Bronchial epithelial cell (primary cell): ENCODE measurements around the gene ZNF677. TPM values are rescaled to one million over a fixed set of nuclear protein-coding genes. Genes with fewer than 3 reads are reported as not detected.
"Not testable (repeated sequence)": the region's sequence is repeated elsewhere in the genome, so short reads cannot be mapped to it uniquely, and the experiment has no call there.

Experiments
- DNase-seq: peaks from one replicate; pipeline ENCODE4 v3.0.0-alpha.2; 2010; ENCODE audit warnings: low read depth
- FAIRE-seq: peaks from 2 replicates; lab custom pipeline; 2011; peaks lifted over from hg19 to GRCh38; lab: Jason Lieb, UNC
- H3K27me3 ChIP-seq: 2 replicates; pipeline ENCODE4 v1.5.1; 2011; ENCODE audit warnings: low read length; ENCODE audit not compliant: control insufficient read depth, insufficient read depth
- H3K36me3 ChIP-seq: 2 replicates; pipeline ENCODE4 v1.5.1; 2011; ENCODE audit warnings: low read length; ENCODE audit not compliant: control insufficient read depth, insufficient read depth
- H3K4me3 ChIP-seq: 2 replicates; pipeline ENCODE4 v1.5.1; 2011; ENCODE audit warnings: mild to moderate bottlenecking, low read depth, low read length, control low read depth
- total RNA-seq: library from RNA; depleted of rRNA; stranded (reverse); fragments of >200 nt; gene quantifications from 2 replicates; pipeline ENCODE4 v1.2.1, GENCODE V29; 2014
- TF ChIP-seq, protein P1 (sequence below): IDR thresholded peaks from 2 replicates; pipeline ENCODE4 v1.5.1; 2011; ENCODE audit warnings: mild to moderate bottlenecking, moderate library complexity, low read length, control low read depth, inconsistent platforms; ENCODE audit not compliant: insufficient read depth, severe bottlenecking

ZNF677 gene
- total RNA-seq, 1 donor from 2014 or later: 8.4 TPM

DNA sequence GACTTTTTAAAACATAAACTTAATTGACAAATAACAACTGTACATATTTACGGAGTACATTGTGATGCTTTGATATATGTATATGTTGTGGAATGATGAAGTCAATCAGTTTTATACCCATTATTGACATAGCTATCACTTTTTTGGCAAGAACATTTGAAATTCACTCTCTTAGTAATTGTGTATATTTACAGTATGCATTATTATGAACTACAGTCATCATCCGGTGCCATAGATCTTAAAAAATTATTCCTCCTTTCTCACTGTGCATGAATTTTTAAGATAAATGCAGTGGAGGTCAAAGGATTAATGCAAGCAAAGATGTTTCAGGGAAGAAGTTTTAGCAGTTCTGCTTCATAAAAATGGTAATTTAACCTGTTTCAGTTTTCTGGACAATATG, 20.8 kb upstream of the ZNF677 start:
- FAIRE-seq: no peak
- H3K27me3 ChIP-seq: no peaks in the 10 kb centered on the region

DNA sequence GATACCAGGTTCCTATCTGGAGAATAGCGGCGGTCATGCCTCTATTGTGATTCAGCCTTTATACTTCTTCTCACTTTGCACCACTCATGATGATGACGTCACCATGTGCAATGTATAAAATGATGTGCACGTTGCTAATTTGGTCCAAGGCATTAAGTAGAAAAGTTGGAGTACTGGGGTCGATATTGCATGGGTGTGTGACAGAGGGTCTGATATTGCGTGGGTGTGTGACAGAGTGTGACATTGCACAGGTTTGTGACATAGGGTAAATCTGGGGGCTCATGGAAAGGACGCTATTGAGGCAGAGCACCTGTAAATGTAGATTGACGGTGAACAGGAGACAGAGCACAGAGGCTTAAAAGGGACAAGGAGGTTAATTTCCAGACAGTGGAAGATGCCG, 17.4 kb upstream of the ZNF677 start:
- Histone ChIP-seq H3K36me3 (no peaks in the 10 kb centered on the region), H3K27me3 (no peaks in the 10 kb centered on the region)
- peak; percentile 64 for FAIRE-seq

More for the DNA sequence above, 20.8 kb upstream of the ZNF677 start:
- Histone ChIP-seq H3K36me3 (no peaks in the 10 kb centered on the region), H3K4me3 (no peak overlapping the region)
- TF ChIP-seq, protein P1, sequence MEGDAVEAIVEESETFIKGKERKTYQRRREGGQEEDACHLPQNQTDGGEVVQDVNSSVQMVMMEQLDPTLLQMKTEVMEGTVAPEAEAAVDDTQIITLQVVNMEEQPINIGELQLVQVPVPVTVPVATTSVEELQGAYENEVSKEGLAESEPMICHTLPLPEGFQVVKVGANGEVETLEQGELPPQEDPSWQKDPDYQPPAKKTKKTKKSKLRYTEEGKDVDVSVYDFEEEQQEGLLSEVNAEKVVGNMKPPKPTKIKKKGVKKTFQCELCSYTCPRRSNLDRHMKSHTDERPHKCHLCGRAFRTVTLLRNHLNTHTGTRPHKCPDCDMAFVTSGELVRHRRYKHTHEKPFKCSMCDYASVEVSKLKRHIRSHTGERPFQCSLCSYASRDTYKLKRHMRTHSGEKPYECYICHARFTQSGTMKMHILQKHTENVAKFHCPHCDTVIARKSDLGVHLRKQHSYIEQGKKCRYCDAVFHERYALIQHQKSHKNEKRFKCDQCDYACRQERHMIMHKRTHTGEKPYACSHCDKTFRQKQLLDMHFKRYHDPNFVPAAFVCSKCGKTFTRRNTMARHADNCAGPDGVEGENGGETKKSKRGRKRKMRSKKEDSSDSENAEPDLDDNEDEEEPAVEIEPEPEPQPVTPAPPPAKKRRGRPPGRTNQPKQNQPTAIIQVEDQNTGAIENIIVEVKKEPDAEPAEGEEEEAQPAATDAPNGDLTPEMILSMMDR: no peak
- DNase-seq: no peak

GRCh38 chr19:53269861-53270260, 15.2 kb upstream of the ZNF677 start:
- FAIRE-seq, DNase-seq, H3K36me3 ChIP-seq, H3K4me3 ChIP-seq, H3K27me3 ChIP-seq: not testable (repeated sequence)

More for the DNA sequence above, 17.4 kb upstream of the ZNF677 start:
- no peak overlapping the region for H3K4me3 ChIP-seq
- no peak for DNase-seq
- TF ChIP-seq, protein P1: no peak

GRCh38 chr19:53267623-53268022, 12.9 kb upstream of the ZNF677 start, which contains the start of gene VN1R4:
TSS of gene VN1R4 (minus strand) at chr19:53267723. CDS start at chr19:53267665, 58 bp downstream.
- not testable (repeated sequence) for H3K27me3 ChIP-seq, FAIRE-seq, H3K4me3 ChIP-seq, DNase-seq, H3K36me3 ChIP-seq

DNA sequence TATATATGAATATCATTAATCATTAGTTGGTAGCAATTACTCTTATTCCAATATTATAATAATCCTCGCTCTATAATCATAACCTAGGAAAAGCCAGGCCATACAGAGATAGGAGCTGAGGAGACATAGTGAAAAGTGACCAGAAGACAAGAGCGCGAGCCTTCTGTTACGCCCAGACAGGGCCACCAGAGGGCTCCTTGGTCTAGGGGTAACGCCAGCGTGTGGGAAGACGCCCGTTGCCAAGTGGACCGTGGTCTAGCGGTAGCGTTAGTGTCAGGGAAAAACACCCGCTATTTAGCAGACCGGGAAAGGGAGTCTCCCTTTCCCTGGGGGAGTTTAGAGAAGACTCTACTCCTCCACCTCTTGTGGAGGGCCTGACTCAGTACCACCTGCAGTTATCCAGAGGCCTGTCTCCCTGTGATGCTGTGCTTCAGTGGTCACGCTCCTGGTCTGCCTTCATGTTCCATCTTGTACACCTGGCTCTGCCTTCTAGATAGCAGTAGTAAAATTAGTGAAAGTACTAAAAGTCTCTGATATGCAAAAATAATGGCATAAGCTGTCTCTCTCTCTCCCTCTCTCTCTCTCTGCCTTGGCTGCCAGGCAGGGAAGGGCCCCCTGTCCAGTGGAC, 3.2 kb upstream of the ZNF677 start, which contains the start of gene VN1R2:
VN1R2 (plus strand) TSS at position 578 of the 628 bp plus-strand sequence. CDS start 84 bp downstream, outside the sequence.
- not testable (repeated sequence) for DNase-seq, H3K36me3 ChIP-seq, H3K27me3 ChIP-seq, FAIRE-seq, H3K4me3 ChIP-seq

DNA sequence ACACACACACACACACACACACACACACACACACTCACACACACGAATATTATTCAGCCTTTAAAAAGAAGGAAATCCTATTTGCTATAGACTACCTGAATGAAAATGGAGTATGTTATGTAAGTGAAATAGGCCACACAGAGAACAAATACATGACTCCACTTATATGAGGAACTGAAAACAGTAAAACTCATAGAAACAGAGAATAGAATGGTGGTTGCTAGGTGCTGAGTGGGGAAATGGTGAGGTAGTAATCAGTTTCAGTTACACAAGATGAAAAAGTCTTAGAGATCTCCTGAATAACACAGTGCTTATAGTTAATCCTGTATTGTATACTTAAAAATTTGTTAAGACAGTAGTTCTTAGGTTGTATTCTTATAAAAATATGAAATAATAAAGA, 8.2 kb downstream of the ZNF677 start:
- peaks cover 5% of the 10 kb centered on the region for H3K36me3 ChIP-seq
- no peak for FAIRE-seq
- no peak for DNase-seq
- H3K4me3 ChIP-seq: no peak overlapping the region
- TF ChIP-seq, protein P1: no peak
- H3K27me3 ChIP-seq: no peaks in the 10 kb centered on the region

DNA sequence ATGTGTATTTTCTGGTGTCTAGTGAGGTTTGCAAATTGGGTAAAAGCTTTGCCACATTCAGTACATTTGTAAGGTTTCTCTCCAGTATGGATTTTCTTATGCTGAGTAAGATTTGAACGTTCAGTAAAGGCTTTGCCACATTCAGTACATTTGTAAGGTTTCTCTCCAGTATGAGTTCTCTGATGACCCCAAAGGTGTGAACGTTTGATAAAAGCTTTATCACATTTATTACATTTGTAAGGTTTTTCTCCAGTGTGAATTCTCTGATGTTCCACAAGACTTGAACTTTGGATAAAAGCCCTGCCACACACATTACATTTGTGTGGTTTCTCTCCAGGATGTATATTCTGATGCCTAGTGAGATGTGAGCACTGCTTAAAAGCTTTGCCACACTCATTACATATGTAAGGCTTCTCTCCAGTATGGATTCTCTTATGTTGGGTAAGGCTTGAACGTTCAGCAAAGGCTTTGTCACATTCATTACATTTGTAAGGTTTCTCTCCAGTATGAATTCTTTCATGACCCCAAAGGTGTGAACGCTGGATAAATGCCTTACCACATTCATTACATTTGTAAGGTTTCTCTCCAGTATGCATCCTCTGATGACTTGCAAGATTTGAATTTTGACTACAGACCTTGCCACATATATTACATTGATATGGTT, 17.4 kb downstream of the ZNF677 start:
- Histone ChIP-seq H3K27me3 (no peaks in the 10 kb centered on the region), H3K4me3 (no peak overlapping the region), H3K36me3 (no peaks in the 10 kb centered on the region)
- FAIRE-seq (no peak), DNase-seq (no peak)
- TF ChIP-seq, protein P1: no peak
